HT-29 (cell line): Measurements from ENCODE around the gene NME3. TPM values are rescaled to one million over a fixed set of nuclear protein-coding genes. Genes with fewer than 3 reads are reported as not detected.
A peak's percentile ranks its signal among the peaks of the same experiment; 100 is the strongest.

ENCODE experiments used
- DNase-seq: peaks from one replicate; pipeline ENCODE4 v3.0.0-alpha.2; 2015; ENCODE audit warnings: low spot score
- small RNA-seq: library from RNA; depleted of rRNA; stranded (forward); fragments of <200 nt; gene quantifications from one replicate; pipeline ENCODE3, GENCODE V24; 2014
- total RNA-seq: library from RNA; depleted of rRNA; stranded (reverse); fragments of >200 nt; shearing (Covaris generic); gene quantifications from 2 replicates; pipeline ENCODE4 v1.2.3, GENCODE V29; 2014; rRNA removed

The NME3 gene
- total RNA-seq, 1 experiment from 2014 or later: 224 TPM

DNA sequence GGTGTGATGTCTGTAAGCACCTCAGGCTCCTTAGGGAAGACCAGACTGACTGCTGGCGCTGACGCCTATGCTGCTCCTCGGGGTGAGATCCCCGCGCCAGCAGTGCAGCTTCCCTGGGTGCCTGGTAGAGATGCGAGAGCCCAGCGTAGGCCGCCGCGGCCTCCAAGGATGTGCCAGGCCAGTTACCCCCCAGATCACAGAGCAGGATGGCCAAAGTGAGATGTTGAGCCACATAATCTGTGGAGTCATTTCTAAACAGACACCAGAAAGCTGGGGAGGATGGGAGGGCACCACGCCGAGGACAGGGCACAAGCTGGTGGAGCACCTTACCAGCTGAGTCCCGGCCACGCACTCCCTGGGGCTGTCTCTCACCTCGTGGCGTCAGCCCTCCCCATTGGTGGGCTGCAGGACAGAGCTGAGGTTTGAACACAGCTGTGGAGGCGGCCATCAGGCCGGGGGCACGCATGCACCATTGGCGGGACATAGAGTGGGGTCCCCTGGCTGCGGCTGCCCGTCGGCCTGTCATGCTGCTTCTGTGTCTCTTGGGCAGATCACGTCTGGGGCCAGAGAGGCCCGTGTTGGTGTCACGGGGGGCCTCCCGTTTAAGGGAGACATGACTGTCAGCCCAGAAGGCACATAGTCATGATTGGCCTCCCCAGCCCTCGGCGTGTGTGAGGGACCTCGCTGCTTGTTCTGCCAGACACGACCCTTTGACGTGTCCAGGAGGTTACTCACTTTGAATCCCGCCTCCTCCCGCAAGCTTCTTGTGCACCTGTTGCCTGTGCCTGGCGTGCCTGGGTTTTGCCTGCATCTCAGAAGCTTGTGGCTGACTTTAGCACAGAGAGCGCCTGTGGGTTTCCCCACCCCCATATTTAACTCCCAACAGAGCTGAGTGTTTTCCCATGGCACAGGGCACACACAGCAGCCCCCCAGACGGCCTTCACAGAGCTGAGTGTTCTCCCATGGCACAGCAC lies 43.4 kb downstream of the NME3 start:
- DNase-seq: no peak

GRCh38 chr16:1726661-1727502 lies 44.5 kb downstream of the NME3 start:
- no peak for DNase-seq

DNA sequence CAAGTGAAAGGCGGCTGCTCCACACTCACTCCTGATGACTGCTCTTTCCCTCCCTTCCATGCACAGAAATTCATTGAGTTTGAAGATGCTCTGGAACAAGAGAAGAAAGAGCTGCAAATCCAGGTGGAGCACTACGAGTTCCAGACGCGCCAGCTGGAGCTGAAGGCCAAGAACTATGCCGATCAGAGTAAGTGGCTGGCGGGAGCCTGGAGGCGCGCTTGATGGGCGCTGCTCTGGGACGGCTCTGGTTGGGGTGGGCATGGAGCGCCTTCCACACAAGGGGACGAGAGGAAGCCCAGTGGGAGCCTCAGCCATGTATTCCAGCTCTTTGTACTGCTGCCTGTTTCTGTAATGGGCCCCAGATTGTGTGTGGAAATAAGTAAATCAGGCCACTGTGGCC lies 46.9 kb downstream of the NME3 start:
- DNase-seq: no peak

- DNase-seq: peak; percentile 75
Measured at GRCh38 chr16:1723450-1724147, 47.7 kb downstream of the NME3 start.

DNA sequence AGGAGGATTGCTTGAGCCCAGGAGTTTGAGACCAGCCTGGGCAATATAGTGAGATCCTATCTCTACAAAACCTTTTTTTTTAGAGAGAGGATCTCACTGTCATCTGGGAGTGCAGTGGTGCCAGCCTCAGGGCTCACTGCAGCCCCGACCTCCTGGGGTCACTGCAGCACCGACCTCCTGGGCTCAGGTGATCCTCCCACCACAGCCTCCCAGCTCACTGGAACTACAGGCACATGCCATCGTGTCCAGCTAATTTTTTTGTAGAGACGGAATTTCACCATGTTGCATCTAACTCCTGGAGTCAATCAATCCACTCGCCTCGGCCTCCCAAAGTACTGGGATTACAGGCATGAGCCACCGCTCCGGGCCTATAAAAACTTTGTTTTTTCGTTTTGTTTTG lies 50.0 kb downstream of the NME3 start:
- no peak for DNase-seq

Small RNAs within 50 kb of the gene (small RNA-seq; reads per million reads assigned to genes)
- not detected for gene MIR3177

Other genes with a start within 250 kb of the NME3 start
- gene TMEM204, start 237.9 kb downstream of the NME3 start, total RNA-seq: 0.61 and 0.78 TPM in 2 replicates
- 12.5 and 16.3 TPM in 2 replicates for gene IFT140, start 159.5 kb downstream of the NME3 start, total RNA-seq
- 9.7 and 10.6 TPM in 2 replicates for gene CRAMP1, start 159.2 kb downstream of the NME3 start, total RNA-seq
- 96.1 and 106 TPM in 2 replicates for gene JPT2, start 93.3 kb downstream of the NME3 start, total RNA-seq
- gene MAPK8IP3, start 65.3 kb downstream of the NME3 start, total RNA-seq: 91.6 and 120 TPM in 2 replicates
- 75.6 and 84.1 TPM in 2 replicates for gene EME2, start 1.3 kb upstream of the NME3 start, total RNA-seq
- 355 and 493 TPM in 2 replicates for gene MRPS34, start 1.6 kb upstream of the NME3 start, total RNA-seq
- gene SPSB3, start 11.0 kb upstream of the NME3 start, total RNA-seq: 96.9 and 102 TPM in 2 replicates
- 215 and 217 TPM in 2 replicates for gene NUBP2, start 11.4 kb upstream of the NME3 start, total RNA-seq
- gene IGFALS, start 22.2 kb upstream of the NME3 start, total RNA-seq: 0.08 TPM in 1 of 2 replicates, not detected in the other
- 81.9 and 85.2 TPM in 2 replicates for gene HAGH, start 55.3 kb upstream of the NME3 start, total RNA-seq
- gene FAHD1, start 55.7 kb upstream of the NME3 start, total RNA-seq: 85.5 and 92.5 TPM in 2 replicates
- gene MEIOB, start 100.6 kb upstream of the NME3 start, total RNA-seq: not detected in 2 replicates
- gene HS3ST6, start 146.9 kb upstream of the NME3 start, total RNA-seq: not detected in 2 replicates
- 31.7 and 35.7 TPM in 2 replicates for gene MSRB1, start 171.7 kb upstream of the NME3 start, total RNA-seq
- gene RPL3L, start 183.1 kb upstream of the NME3 start, total RNA-seq: not detected in 2 replicates
- 415 and 426 TPM in 2 replicates for gene NDUFB10, start 188.0 kb upstream of the NME3 start, total RNA-seq
- 4,154 and 4,232 TPM in 2 replicates for gene RPS2, start 193.3 kb upstream of the NME3 start, total RNA-seq
- gene RNF151, start 195.3 kb upstream of the NME3 start, total RNA-seq: not detected in 2 replicates
- gene TBL3, start 200.5 kb upstream of the NME3 start, total RNA-seq: 134 and 140 TPM in 2 replicates
- 141 and 161 TPM in 2 replicates for gene NOXO1, start 209.9 kb upstream of the NME3 start, total RNA-seq
- 51.7 and 70.3 TPM in 2 replicates for gene GFER, start 212.7 kb upstream of the NME3 start, total RNA-seq
- 1.9 and 2.3 TPM in 2 replicates for gene SYNGR3, start 218.4 kb upstream of the NME3 start, total RNA-seq
- 42.9 and 49.0 TPM in 2 replicates for gene ZNF598, start 238.3 kb upstream of the NME3 start, total RNA-seq
- 0.91 and 2.7 TPM in 2 replicates for gene NPW, start 248.2 kb upstream of the NME3 start, total RNA-seq